ENCODE data around the gene SIAH1. TPM values are rescaled to one million over a fixed set of nuclear protein-coding genes. Genes with fewer than 3 reads are reported as not detected.
A peak's percentile ranks its signal among the peaks of the same experiment; 100 is the strongest.

Gene SIAH1
- total and polyA plus RNA-seq, 2 donors (not counting 1 experiment from before 2014, with no cell fraction given) = 21.4 to 59.1 TPM

- H3K9me3 ChIP-seq (ENCODE audit: control insufficient read depth, insufficient read depth, low read depth, low read length) = no peaks in the 10 kb centered on the region
- no peak overlapping the region for H3K27ac ChIP-seq (ENCODE audit: insufficient read depth, low read length)
- no peak for DNase-seq (ENCODE audit: low read depth in 2 of 2)
- H3K4me1 ChIP-seq (ENCODE audit: control insufficient read depth, extremely low read depth, insufficient read depth, low read length) = no peaks in the 10 kb centered on the region
- no peaks in the 10 kb centered on the region for H3K27me3 ChIP-seq (ENCODE audit: control insufficient read depth, insufficient read depth, low read length)
- H3K4me3 ChIP-seq (replicated peaks in 1 of 4; ENCODE audit: control extremely low read depth in 1 of 4, insufficient read depth in 1 of 4, low read depth in 3 of 4, low read length in 4 of 4) = no peak overlapping the region
- no peak overlapping the region for H3K4me2 ChIP-seq (ENCODE audit: extremely low read depth, insufficient read depth, low read length)
- H2AFZ ChIP-seq (ENCODE audit: low read length) = no peak overlapping the region
- TF ChIP-seq CTCF (conservative IDR thresholded peaks at IDR 0.05 in 1 of 2, IDR thresholded peaks at IDR 0.05 in 1 of 2; ENCODE audit: low read depth in 1 of 2, low read length in 2 of 2) (no peak), EZH2 (IDR thresholded peaks at IDR 0.05; ENCODE audit: low read length, missing control alignments) (no peak)
- H3K79me2 ChIP-seq (ENCODE audit: control insufficient read depth, insufficient read depth, low read length) = no peaks in the 10 kb centered on the region
- H3K36me3 ChIP-seq (ENCODE audit: control insufficient read depth, insufficient read depth, low read length) = peaks cover 2% of the 10 kb centered on the region
- H4K20me1 ChIP-seq (ENCODE audit: control insufficient read depth, extremely low read depth, insufficient read depth, low read length) = no peaks in the 10 kb centered on the region
- no peak overlapping the region for H3K9ac ChIP-seq (ENCODE audit: insufficient read depth, low read length)
Observed at GRCh38 chr16:48340054-48340453, 45.2 kb downstream of the SIAH1 start.

DNA sequence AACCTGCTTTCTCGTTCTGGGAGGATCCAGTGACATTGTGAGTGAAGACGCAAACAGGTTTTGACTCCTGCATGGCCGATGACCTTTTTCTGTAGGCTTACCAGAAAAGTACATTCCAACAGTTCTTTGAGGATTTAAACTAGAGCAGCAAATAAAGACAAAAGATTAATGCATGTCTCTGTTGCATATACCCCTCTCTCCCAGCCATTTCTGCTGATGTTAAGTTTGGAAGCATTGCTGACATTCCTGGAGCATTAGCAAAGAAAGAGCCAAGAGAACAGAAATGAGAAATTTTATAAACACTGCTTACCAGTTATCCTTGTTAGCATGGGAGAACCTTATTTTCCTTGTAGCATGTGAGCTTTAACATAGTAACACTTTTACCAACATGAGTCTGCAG, 49.3 kb downstream of the SIAH1 start:
- peak overlapping the region; percentile 73 for H3K27ac ChIP-seq (ENCODE audit: insufficient read depth, low read length)
- H3K4me1 ChIP-seq (ENCODE audit: control insufficient read depth, extremely low read depth, insufficient read depth, low read length) = no peaks in the 10 kb centered on the region
- H3K36me3 ChIP-seq (ENCODE audit: control insufficient read depth, insufficient read depth, low read length) = peaks cover 2% of the 10 kb centered on the region
- no peak overlapping the region for H2AFZ ChIP-seq (ENCODE audit: low read length)
- peak; percentile 82 for DNase-seq (ENCODE audit: low read depth in 2 of 2)
- no peaks in the 10 kb centered on the region for H3K79me2 ChIP-seq (ENCODE audit: control insufficient read depth, insufficient read depth, low read length)
- H3K27me3 ChIP-seq (ENCODE audit: control insufficient read depth, insufficient read depth, low read length) = no peaks in the 10 kb centered on the region
- no peaks in the 10 kb centered on the region for H4K20me1 ChIP-seq (ENCODE audit: control insufficient read depth, extremely low read depth, insufficient read depth, low read length)
- no peak overlapping the region for H3K9ac ChIP-seq (ENCODE audit: insufficient read depth, low read length)
- H3K4me2 ChIP-seq (ENCODE audit: extremely low read depth, insufficient read depth, low read length) = no peak overlapping the region
- TF ChIP-seq EZH2 (IDR thresholded peaks at IDR 0.05; ENCODE audit: low read length, missing control alignments) (no peak), CTCF (conservative IDR thresholded peaks at IDR 0.05 in 1 of 2, IDR thresholded peaks at IDR 0.05 in 1 of 2; ENCODE audit: low read depth in 1 of 2, low read length in 2 of 2) (no peak)
- H3K9me3 ChIP-seq (ENCODE audit: control insufficient read depth, insufficient read depth, low read depth, low read length) = no peaks in the 10 kb centered on the region
- H3K4me3 ChIP-seq (replicated peaks in 1 of 4; ENCODE audit: control extremely low read depth in 1 of 4, insufficient read depth in 1 of 4, low read depth in 3 of 4, low read length in 4 of 4) = no peak overlapping the region

DNA sequence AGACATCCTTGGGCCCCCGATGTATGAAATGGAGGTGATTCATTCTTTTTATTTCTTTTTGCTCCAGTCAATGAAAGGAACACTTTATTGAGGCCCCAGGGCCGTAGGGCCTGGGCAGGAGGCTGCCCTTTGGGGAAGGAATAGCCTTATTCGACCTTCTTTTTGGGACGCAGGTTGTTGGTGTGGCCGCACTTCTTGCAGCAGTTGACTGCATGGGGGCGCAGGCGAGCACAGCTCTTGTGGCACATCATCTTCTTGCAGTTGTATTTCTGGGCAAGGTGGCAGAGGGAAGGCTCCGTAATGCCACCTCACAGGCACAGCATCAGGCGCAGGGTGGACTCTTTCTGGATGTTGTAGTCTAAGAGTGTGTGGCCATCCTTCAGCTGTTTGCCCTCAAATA, 50.9 kb downstream of the SIAH1 start:
- H3K4me1 ChIP-seq (ENCODE audit: control insufficient read depth, extremely low read depth, insufficient read depth, low read length) = peaks cover 2% of the 10 kb centered on the region
- no peak overlapping the region for H3K4me3 ChIP-seq (replicated peaks in 1 of 4; ENCODE audit: control extremely low read depth in 1 of 4, insufficient read depth in 1 of 4, low read depth in 3 of 4, low read length in 4 of 4)
- H3K9ac ChIP-seq (ENCODE audit: insufficient read depth, low read length) = no peak overlapping the region
- peaks cover 2% of the 10 kb centered on the region for H3K36me3 ChIP-seq (ENCODE audit: control insufficient read depth, insufficient read depth, low read length)
- no peaks in the 10 kb centered on the region for H4K20me1 ChIP-seq (ENCODE audit: control insufficient read depth, extremely low read depth, insufficient read depth, low read length)
- no peak for DNase-seq (ENCODE audit: low read depth in 2 of 2)
- TF ChIP-seq CTCF (conservative IDR thresholded peaks at IDR 0.05 in 1 of 2, IDR thresholded peaks at IDR 0.05 in 1 of 2; ENCODE audit: low read depth in 1 of 2, low read length in 2 of 2) (no peak), EZH2 (IDR thresholded peaks at IDR 0.05; ENCODE audit: low read length, missing control alignments) (no peak)
- H3K9me3 ChIP-seq (ENCODE audit: control insufficient read depth, insufficient read depth, low read depth, low read length) = no peaks in the 10 kb centered on the region
- H2AFZ ChIP-seq (ENCODE audit: low read length) = no peak overlapping the region
- H3K27ac ChIP-seq (ENCODE audit: insufficient read depth, low read length) = no peak overlapping the region
- H3K4me2 ChIP-seq (ENCODE audit: extremely low read depth, insufficient read depth, low read length) = no peak overlapping the region
- no peaks in the 10 kb centered on the region for H3K27me3 ChIP-seq (ENCODE audit: control insufficient read depth, insufficient read depth, low read length)
- no peaks in the 10 kb centered on the region for H3K79me2 ChIP-seq (ENCODE audit: control insufficient read depth, insufficient read depth, low read length)

All from fibroblast of lung (primary cell).